ENCODE results near the gene ZNF415. TPM values are rescaled to one million over a fixed set of nuclear protein-coding genes. Genes with fewer than 3 reads are reported as not detected.
A peak's percentile ranks its signal among the peaks of the same experiment; 100 is the strongest.

ZNF415 gene
- polyA plus RNA-seq, 1 donor from 2014 or later: 4.9 TPM

- Mint-ChIP-seq H3K27ac (no peak overlapping the region), H3K27me3 (no peaks in the 10 kb centered on the region), H3K9me3 (no peaks in the 10 kb centered on the region), H3K4me1 (peaks cover 2 to 6% (median 5%) of the 10 kb centered on the region in 3 donors), H3K4me3 (no peak overlapping the region), H3K36me3 (peaks cover 29% of the 10 kb centered on the region)
Observed at GRCh38 chr19:53092723-53093122, 40.0 kb downstream of the ZNF415 start.

DNA sequence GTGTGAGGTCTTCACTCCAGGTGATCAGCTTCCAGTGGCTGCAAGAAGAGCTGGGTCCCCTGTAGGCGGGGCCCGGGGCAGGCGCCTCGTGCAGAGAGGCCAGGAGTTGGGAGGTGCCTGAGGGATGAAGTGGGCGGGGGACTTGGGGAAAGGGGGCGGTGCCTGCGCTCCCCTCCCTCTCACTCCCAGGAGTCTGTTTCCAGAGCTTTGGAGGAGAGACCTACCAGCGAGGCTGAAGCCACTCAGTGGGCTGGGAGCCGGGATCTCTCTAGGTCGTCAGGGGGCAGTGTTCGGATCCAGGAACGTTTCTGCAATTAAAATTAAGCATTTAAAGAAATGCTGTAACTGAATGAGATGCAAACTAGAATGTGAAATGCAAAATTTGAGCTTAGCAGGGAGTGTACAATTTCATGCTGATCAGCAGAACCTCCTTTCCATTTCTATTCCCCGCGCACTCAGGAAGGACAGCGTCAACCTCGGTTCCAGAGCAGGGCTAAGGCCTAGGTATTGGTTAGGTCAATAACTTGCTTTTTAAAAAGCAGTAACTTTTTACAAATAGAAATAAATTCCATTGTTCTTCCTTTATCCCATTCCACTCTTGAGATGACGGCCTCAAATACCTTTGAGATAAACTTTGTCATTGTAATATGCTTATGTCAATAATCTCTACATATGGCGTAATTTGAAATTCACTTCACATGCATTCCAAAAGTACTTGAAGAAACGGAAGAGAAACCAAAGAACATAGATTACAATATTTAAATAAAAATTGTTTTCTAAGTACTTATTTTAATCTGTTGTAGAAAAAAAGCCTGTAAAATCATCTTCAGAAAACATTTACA, 41.1 kb downstream of the ZNF415 start:
- no peaks in the 10 kb centered on the region for H3K9me3 Mint-ChIP-seq
- H3K4me3 Mint-ChIP-seq: no peak overlapping the region
- H3K4me1 Mint-ChIP-seq: peaks cover 0 to 4% (median 2%) of the 10 kb centered on the region in 3 donors
- H3K27ac Mint-ChIP-seq: peak overlapping the region in 1 of 3 donors; percentile 46
- H3K27me3 Mint-ChIP-seq: no peaks in the 10 kb centered on the region
- peaks cover 31% of the 10 kb centered on the region for H3K36me3 Mint-ChIP-seq

GRCh38 chr19:53088091-53088490, 44.6 kb downstream of the ZNF415 start:
- Mint-ChIP-seq H3K9me3 (peaks cover 0 to 3% (median 0%) of the 10 kb centered on the region in 3 donors), H3K27me3 (no peaks in the 10 kb centered on the region), H3K4me3 (no peak overlapping the region), H3K36me3 (peaks cover 46% of the 10 kb centered on the region), H3K27ac (peak overlapping the region in 1 of 3 donors; percentile 85), H3K4me1 (no peaks in the 10 kb centered on the region)

- Mint-ChIP-seq H3K4me1 (no peaks in the 10 kb centered on the region), H3K9me3 (peaks cover under 1 to 3% (median 2%) of the 10 kb centered on the region in 3 donors), H3K4me3 (peak overlapping the region in 1 of 4 donors; percentile 66), H3K27me3 (no peaks in the 10 kb centered on the region), H3K27ac (peak overlapping the region in 1 of 3 donors; percentile 26), H3K36me3 (peaks cover 48% of the 10 kb centered on the region)
Observed at GRCh38 chr19:53086949-53087348, 45.8 kb downstream of the ZNF415 start.

DNA sequence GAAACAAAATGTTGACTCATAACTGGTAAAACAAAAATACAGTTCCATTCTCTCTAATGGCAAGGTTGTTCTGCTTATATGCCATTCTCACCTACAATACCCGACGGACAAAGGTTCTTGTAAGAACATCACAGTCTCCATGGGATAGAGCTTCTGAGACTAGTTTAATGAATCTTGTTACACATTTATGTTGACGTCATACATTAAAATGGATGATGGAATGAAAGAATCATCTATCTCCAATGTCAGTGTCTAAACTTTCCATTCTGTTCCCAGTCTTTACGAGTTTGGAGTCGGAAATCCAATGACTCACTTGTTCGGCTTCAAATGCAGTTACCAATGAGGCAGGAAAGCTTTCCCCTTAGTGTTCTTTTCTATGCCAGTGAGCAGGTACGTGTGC, 47.2 kb downstream of the ZNF415 start:
- Mint-ChIP-seq H3K4me1 (no peaks in the 10 kb centered on the region), H3K4me3 (no peak overlapping the region), H3K27me3 (no peaks in the 10 kb centered on the region), H3K27ac (no peak overlapping the region), H3K36me3 (peaks cover 51% of the 10 kb centered on the region), H3K9me3 (peaks cover 5 to 13% (median 13%) of the 10 kb centered on the region in 3 donors)

DNA sequence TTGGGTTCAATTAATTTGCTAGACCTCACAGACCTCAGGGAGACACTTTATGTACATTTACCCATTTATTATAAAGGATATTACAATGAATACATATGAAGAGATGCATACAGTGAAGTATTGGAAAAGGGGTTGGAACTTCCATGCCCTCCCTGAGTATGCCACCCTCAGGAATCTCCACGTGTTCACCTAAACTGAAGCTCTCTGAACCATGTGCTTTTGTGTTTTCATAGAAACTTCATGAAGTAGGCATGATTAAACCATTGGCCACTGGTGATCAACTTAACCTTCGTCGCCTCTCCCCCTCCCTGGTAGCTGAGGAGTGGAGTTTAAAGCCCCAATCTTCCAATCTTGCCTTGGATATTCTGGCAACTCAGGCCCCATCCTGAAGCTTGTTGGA, 49.8 kb downstream of the ZNF415 start:
- Mint-ChIP-seq H3K4me3 (peak overlapping the region in 1 of 4 donors; percentile 41), H3K36me3 (peaks cover 52% of the 10 kb centered on the region)

DNA sequence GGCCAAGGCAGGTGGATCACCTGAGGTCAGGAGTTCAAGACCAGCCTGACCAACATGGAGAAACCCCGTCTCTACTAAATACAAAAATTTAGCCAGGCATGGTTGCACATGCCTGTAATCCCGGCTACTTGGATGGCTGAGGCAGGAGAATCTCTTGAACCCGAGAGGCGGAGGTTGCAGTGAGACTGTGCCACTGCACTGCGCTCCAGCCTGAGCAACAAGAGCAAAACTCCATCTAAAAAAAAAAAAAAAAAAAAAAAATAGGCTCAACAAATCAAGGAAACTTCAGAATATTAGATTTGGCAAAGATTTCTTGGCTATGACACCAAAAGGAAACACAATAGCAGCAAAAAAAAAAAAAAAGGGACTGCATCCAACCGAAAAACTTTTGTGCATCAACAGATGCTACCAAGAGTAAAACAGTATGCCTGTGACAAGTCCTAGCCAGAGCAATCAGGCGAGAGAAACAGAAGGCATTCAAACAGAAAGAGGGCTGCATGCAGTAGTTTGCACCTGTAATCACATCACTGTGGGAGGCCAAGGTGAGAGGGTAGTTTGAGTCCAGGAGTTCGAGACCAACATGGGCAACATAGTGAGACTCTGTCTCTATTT, 53.3 kb downstream of the ZNF415 start:
- H3K27me3 Mint-ChIP-seq: no peaks in the 10 kb centered on the region
- H3K9me3 Mint-ChIP-seq: peaks cover 18 to 41% (median 40%) of the 10 kb centered on the region in 3 donors
- H3K4me3 Mint-ChIP-seq: peak overlapping the region in 2 of 4 donors; percentile 9 to 11
- peaks cover 59% of the 10 kb centered on the region for H3K36me3 Mint-ChIP-seq
- no peak overlapping the region for H3K27ac Mint-ChIP-seq
- H3K4me1 Mint-ChIP-seq: peaks cover 0 to 9% (median 2%) of the 10 kb centered on the region in 3 donors

More for the DNA sequence above, 49.8 kb downstream of the ZNF415 start:
- H3K9me3 Mint-ChIP-seq: peaks cover 10 to 26% (median 20%) of the 10 kb centered on the region in 3 donors
- peaks cover 0 to 7% (median 2%) of the 10 kb centered on the region in 3 donors for H3K4me1 Mint-ChIP-seq
- no peak overlapping the region for H3K27ac Mint-ChIP-seq
- no peaks in the 10 kb centered on the region for H3K27me3 Mint-ChIP-seq

DNA sequence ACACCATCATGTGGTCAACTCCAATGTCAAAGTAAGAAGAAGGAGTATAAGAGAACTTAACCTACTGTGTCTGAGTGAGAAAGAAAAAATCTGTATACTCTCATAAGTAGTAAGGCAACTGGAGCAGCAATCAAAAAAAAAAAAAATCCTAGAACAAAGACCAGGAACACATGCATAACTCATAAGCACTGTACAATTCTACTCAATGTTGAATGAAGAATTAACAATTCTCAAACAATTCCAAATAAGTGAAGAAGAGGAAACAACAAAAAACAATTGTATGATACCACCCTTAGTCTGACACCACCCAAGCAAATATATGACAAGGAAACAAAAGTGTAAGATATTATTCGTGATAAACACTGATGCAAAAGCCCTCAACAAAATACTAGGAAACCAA, 54.0 kb downstream of the ZNF415 start:
- no peak overlapping the region for H3K27ac Mint-ChIP-seq
- H3K9me3 Mint-ChIP-seq: peaks cover 21 to 44% (median 43%) of the 10 kb centered on the region in 3 donors
- H3K4me1 Mint-ChIP-seq: peaks cover 0 to 9% (median 2%) of the 10 kb centered on the region in 3 donors
- no peaks in the 10 kb centered on the region for H3K27me3 Mint-ChIP-seq
- peak overlapping the region in 1 of 4 donors; percentile 29 for H3K4me3 Mint-ChIP-seq
- H3K36me3 Mint-ChIP-seq: peaks cover 59% of the 10 kb centered on the region

- Mint-ChIP-seq H3K27ac (no peak overlapping the region), H3K9me3 (peaks cover 21 to 48% (median 47%) of the 10 kb centered on the region in 3 donors), H3K4me1 (peaks cover 0 to 9% (median 2%) of the 10 kb centered on the region in 3 donors), H3K27me3 (no peaks in the 10 kb centered on the region), H3K4me3 (no peak overlapping the region), H3K36me3 (peaks cover 66% of the 10 kb centered on the region)
Observed at GRCh38 chr19:53076984-53077383, 55.7 kb downstream of the ZNF415 start.

DNA sequence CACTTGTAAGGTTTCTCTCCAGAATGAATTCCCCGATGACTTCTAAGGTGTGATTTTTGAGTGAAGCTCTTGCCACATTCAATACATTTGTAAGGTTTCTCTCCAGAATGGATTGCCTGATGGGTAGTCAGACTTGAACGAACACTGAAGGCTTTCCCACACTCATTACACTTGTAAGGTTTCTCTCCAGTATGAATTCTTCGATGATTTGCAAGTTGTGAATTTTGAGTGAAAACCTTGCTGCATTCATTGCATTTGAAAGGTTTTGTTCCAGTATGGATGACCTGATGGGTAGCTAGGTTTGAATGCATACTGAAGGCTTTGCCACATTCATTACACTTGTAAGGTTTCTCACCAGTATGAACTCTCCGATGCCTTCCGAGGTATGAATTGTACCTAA, 63.9 kb downstream of the ZNF415 start:
- peaks cover 20 to 46% (median 32%) of the 10 kb centered on the region in 3 donors for H3K9me3 Mint-ChIP-seq
- peaks cover 30% of the 10 kb centered on the region for H3K36me3 Mint-ChIP-seq
- H3K4me1 Mint-ChIP-seq: no peaks in the 10 kb centered on the region

GRCh38 chr19:53068199-53068598, 64.5 kb downstream of the ZNF415 start:
- H3K36me3 Mint-ChIP-seq: peaks cover 29% of the 10 kb centered on the region
- H3K4me3 Mint-ChIP-seq: peak overlapping the region in 1 of 4 donors; percentile 22
- peaks cover 20 to 48% (median 34%) of the 10 kb centered on the region in 3 donors for H3K9me3 Mint-ChIP-seq
- no peaks in the 10 kb centered on the region for H3K27me3 Mint-ChIP-seq
- no peaks in the 10 kb centered on the region for H3K4me1 Mint-ChIP-seq
- H3K27ac Mint-ChIP-seq: no peak overlapping the region

More for the DNA sequence above, 63.9 kb downstream of the ZNF415 start:
- Mint-ChIP-seq H3K27me3 (no peaks in the 10 kb centered on the region), H3K27ac (no peak overlapping the region), H3K4me3 (no peak overlapping the region)

DNA sequence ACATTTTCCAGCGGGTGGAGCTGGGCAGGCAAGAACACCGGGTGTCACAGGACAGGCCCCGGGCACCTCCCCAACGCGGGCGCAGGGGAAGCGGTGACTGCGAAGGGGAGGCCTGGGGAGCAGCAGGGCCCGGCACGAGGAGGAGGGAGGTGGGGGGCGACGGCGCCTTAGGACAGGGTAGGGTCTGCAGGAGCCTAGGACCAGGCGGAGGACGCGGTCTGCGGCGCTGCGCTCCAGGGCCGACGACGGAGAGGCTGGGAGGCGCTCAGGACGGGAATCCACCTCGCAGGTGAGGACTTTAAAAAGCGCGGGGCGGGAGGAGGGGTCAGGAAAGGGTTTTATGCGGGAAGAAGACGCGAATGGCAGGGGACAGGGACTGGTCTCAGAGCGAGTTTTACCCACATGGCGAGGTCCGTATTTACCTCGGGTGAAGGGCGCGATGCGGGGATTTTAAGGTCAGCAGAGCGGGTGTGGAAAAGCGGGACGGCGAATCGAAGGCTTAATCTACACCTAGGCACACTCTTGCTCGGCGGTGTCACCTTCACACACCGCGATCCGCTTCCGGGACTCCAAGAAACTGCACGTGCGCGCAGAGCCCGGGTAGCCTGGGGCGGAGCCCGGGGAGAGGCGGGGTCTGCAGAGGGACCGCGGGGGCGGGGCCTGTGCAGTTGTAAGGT, 74.7 kb downstream of the ZNF415 start:
- peaks cover 11 to 30% (median 15%) of the 10 kb centered on the region in 3 donors for H3K9me3 Mint-ChIP-seq
- H3K27ac Mint-ChIP-seq: no peak overlapping the region
- H3K36me3 Mint-ChIP-seq: peaks cover 2% of the 10 kb centered on the region
- H3K27me3 Mint-ChIP-seq: peaks cover 5% of the 10 kb centered on the region
- peak overlapping the region in 1 of 4 donors; percentile 17 for H3K4me3 Mint-ChIP-seq
- peaks cover 0 to 3% (median 0%) of the 10 kb centered on the region in 3 donors for H3K4me1 Mint-ChIP-seq

Measured in IgD-negative memory B cell (primary cell).